ENCODE data around the gene OR4D10.

The OR4D10 gene

DNA sequence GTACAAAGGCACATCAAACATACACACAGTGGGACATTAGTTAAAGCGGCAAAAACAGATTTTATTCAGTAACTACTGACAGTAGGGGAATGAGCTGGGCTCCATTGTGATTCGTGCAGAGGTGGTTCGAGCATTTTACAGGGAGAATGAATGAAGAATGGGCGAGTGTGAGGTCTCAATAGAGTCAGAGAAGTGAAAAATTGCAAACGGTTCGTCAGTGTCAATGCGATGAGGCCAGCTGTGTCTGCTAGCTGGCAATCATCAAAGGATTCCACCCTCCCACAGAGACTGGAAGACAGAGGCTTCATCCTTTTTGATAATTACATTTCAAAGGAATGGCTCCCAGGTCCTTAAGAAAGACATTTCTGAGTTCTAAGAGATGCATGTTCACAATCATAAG, 55.6 kb downstream of the OR4D10 start:
- no peak for DNase-seq (ENCODE audit: low spot score)
